Brain microvascular endothelial cell (primary cell): ENCODE measurements around the gene CLCN6.

Experiments
- DNase-seq: peaks from one replicate; pipeline ENCODE4 v3.0.0-alpha.2; 2020
- H3K27ac ChIP-seq: fragments of 250-450 bp; sonication (Bioruptor Pico); 2 replicates; pipeline ENCODE4 v1.5.1; 2020; ENCODE audit warnings: mild to moderate bottlenecking, moderate library complexity
- H3K27me3 ChIP-seq: fragments of 250-450 bp; sonication (Bioruptor Pico); replicated peaks from 2 replicates; pipeline ENCODE4 v1.5.1; 2020; ENCODE audit warnings: mild to moderate bottlenecking
- H3K36me3 ChIP-seq: fragments of 250-450 bp; sonication (Bioruptor Pico); replicated peaks from 2 replicates; pipeline ENCODE4 v1.5.1; 2020; ENCODE audit warnings: mild to moderate bottlenecking
- H3K4me3 ChIP-seq: 2 replicates; pipeline ENCODE4 v1.5.1; 2011; ENCODE audit warnings: low read depth, mild to moderate bottlenecking, control low read depth, low read length, moderate library complexity
- in situ Hi-C: cut with HindIII; loops from 2 replicates; pipeline ENCODE4 v1.10.0; 2017; ENCODE audit warnings: low sequenced_read_pairs, low pct_ligation_motif_present
- TF ChIP-seq, protein P1 (sequence below): IDR thresholded peaks from 2 replicates; pipeline ENCODE4 v1.5.1; 2011; ENCODE audit warnings: low read depth, mild to moderate bottlenecking, moderate library complexity, low read length, control low read depth, inconsistent platforms; ENCODE audit errors: missing control alignments

CLCN6 gene

GRCh38 chr1:11858968-11859871 is 53.2 kb downstream of the CLCN6 start:
- Histone ChIP-seq H3K27me3 (peaks cover 26% of the 10 kb centered on the region), H3K27ac (no peak overlapping the region), H3K36me3 (no peaks in the 10 kb centered on the region), H3K4me3 (no peak overlapping the region)
- DNase-seq, result peak; percentile 57
- in situ Hi-C loops, result no loop called here
- TF ChIP-seq, protein P1, sequence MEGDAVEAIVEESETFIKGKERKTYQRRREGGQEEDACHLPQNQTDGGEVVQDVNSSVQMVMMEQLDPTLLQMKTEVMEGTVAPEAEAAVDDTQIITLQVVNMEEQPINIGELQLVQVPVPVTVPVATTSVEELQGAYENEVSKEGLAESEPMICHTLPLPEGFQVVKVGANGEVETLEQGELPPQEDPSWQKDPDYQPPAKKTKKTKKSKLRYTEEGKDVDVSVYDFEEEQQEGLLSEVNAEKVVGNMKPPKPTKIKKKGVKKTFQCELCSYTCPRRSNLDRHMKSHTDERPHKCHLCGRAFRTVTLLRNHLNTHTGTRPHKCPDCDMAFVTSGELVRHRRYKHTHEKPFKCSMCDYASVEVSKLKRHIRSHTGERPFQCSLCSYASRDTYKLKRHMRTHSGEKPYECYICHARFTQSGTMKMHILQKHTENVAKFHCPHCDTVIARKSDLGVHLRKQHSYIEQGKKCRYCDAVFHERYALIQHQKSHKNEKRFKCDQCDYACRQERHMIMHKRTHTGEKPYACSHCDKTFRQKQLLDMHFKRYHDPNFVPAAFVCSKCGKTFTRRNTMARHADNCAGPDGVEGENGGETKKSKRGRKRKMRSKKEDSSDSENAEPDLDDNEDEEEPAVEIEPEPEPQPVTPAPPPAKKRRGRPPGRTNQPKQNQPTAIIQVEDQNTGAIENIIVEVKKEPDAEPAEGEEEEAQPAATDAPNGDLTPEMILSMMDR, result peak; percentile 53

DNA sequence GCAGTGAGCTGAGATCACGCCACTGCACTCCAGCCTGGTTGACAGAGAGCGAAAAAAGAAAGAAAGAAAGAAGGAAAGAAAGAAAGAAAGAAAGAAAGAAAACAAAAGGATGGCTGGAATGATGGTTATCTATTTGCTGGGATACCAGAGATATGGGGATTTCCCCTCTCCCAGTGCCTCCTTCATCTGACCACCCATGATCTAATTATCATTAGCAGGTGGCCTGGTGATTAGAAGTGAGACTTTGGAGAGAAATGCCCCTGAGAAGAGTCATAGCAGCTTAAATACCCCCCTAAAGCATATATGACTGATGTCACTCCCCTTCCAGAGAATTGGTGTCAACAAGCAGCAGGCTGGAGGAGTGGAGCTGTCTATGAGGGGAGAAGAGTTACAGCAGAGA is 54.1 kb downstream of the CLCN6 start:
- Histone ChIP-seq H3K27ac (no peak overlapping the region), H3K36me3 (no peaks in the 10 kb centered on the region), H3K27me3 (peaks cover 22% of the 10 kb centered on the region), H3K4me3 (no peak overlapping the region)
- TF ChIP-seq, protein P1, result no peak
- no peak for DNase-seq
- in situ Hi-C loops, result no loop called here

DNA sequence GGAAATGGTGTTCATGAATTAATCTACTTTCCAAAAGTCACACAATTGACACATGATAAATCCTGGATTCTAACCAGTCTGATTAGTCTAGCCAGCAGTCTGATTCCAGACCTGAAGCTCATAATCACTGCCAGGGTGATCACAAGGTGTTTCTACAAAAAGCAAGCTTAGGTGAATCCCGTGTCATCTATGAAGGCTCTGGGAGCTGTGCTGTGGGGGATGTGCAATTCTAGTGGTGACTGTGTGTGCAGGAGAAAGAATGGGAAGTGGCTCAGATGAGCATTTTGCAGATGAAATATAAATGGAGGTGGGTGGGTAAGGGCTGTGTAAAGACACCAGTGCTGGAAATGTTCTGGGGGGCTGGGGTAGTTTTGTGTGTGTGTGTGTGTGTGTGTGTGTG is 54.6 kb downstream of the CLCN6 start:
- Histone ChIP-seq H3K36me3 (no peaks in the 10 kb centered on the region), H3K27ac (no peak overlapping the region), H3K4me3 (no peak overlapping the region), H3K27me3 (peaks cover 22% of the 10 kb centered on the region)
- no peak for DNase-seq
- in situ Hi-C loops, result no loop called here
- TF ChIP-seq, protein P1, result no peak

- peak; percentile 5 for DNase-seq
- no peak overlapping the region for H3K27ac ChIP-seq
- TF ChIP-seq, protein P1, result no peak
- peaks cover 17% of the 10 kb centered on the region for H3K27me3 ChIP-seq
- H3K4me3 ChIP-seq, result no peak overlapping the region
- in situ Hi-C loops, result no loop called here
- no peaks in the 10 kb centered on the region for H3K36me3 ChIP-seq
Observed at GRCh38 chr1:11862890-11863289, 56.9 kb downstream of the CLCN6 start.

- in situ Hi-C loops, result no loop called here
Observed at GRCh38 chr1:11868331-11868980, 62.5 kb downstream of the CLCN6 start.

More at GRCh38 chr1:11868331-11868980, 62.5 kb downstream of the CLCN6 start:
- Histone ChIP-seq H3K27ac (no peak overlapping the region), H3K36me3 (no peaks in the 10 kb centered on the region), H3K4me3 (no peak overlapping the region), H3K27me3 (no peaks in the 10 kb centered on the region)
- TF ChIP-seq, protein P1, result no peak
- DNase-seq, result no peak
